ENCODE results near the gene MCM7. TPM values are rescaled to one million over a fixed set of nuclear protein-coding genes. Genes with fewer than 3 reads are reported as not detected.

MCM7 gene
- 27.5 and 34.8 TPM in 2 replicates for total RNA-seq

GRCh38 chr7:100101016-100101862 lies at the start of gene MCM7, which contains the start of gene AP4M1:
MCM7 (minus strand) TSS chr7:100101397; CDS start chr7:100101294, 103 bp downstream.
AP4M1 (plus strand) TSS chr7:100101643; CDS start chr7:100101715, 72 bp downstream.

GRCh38 chr7:100148559-100149328 lies 47.5 kb upstream of the MCM7 start, which contains the start of gene LAMTOR4:
LAMTOR4 (plus strand) TSS chr7:100148918; CDS start chr7:100148973, 55 bp downstream.

GRCh38 chr7:100126931-100127865 lies 26.0 kb upstream of the MCM7 start, which contains the start of gene MBLAC1:
MBLAC1 (plus strand) TSS chr7:100126967; CDS start chr7:100127396, 429 bp downstream.

DNA sequence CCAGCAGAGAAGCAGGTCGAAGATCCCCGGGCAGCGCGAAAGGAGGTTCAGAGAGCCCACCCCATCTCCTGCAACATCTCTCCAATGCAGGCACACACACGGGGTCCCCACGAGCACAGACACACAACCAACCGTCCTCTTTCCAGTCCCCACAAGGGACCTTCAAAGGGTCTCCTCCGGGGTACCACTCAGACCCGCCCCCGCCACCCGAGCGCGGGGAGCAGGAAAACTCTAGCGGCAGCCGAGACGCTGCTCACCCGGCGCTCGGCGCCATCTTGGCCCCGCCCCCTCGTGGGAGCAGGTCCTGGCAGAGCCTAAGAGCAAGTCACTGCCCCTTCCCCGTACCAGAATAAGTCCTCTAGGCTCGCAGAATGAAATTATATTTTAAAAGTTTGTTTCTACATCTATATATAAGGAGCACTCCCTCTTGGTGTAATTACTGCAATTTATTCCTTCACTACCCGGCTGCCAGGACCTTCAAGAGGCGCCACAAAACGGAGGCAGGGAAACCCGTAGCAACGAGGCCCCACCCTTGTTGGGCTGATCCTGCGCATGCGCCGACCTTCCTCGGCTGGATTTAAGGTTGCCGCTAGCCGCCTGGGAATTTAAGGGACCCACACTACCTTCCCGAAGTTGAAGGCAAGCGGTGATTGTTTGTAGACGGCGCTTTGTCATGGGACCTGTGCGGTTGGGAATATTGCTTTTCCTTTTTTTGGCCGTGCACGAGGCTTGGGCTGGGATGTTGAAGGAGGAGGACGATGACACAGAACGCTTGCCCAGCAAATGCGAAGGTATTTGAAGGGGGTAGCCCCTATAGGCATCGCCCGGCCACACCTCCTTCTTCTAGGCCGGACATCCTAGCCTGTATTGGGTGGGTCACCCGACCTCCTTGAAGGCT lies 18.1 kb upstream of the MCM7 start, which contains the start of the genes CNPY4 and TAF6:
Gene CNPY4, plus strand, starts transcription at position 563 of the 898 bp plus-strand sequence. Its CDS starts 111 bp downstream, at position 674.
Gene TAF6, minus strand, starts transcription at position 287 of the 898 bp plus-strand sequence. CDS start 5,149 bp downstream, outside the sequence.

DNA sequence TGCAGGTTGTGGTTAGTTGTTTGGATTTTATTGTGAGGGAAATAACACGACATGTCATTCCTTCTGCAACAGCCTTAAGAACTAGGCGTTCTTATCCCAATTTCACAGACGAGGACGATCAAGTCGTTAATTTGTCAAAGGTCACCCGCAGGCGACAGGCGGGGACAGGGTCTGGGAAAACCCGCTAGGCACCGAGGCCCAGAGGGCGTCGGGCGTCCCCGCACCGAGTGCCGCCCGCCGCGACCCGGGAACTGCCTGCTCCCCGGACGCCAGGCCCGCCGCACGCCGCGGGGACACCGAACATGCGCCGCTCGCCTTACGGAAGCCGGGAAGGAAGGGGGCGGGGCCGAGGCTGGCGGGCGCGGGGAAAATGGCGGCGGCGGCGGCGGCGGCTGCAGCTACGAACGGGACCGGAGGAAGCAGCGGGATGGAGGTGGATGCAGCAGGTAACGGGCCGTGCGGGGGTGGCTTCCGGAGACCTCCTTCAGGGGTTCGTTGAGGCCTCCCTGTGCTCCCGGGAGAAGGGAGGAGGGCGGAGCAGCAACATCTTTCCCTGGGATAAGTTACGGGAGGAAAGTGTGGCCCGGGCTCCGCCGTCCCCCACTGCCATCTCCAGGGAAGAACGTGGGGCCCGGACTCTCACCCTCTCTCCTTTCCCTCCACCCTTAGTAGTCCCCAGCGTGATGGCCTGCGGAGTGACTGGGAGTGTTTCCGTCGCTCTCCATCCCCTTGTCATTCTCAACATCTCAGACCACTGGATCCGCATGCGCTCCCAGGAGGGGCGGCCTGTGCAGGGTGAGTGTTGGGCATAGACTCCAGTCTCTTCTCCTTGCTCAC lies 12.4 kb downstream of the MCM7 start, which contains the start of gene COPS6:
Gene COPS6, plus strand, starts transcription at position 349 of the 837 bp plus-strand sequence. Its CDS starts 22 bp downstream, at position 371.

GRCh38 chr7:100081535-100082102 lies 19.6 kb downstream of the MCM7 start, which contains the start of gene ZNF3:
ZNF3 (minus strand) TSS chr7:100081723; CDS start chr7:100077357, 4,366 bp downstream.

GRCh38 chr7:100049441-100050291 lies 51.5 kb downstream of the MCM7 start, which contains the start of gene ZSCAN21:
ZSCAN21 (plus strand) TSS chr7:100049774; CDS start chr7:100057007, 7,233 bp downstream.

Other genes starting within 250 kb of the MCM7 start
- gene OR2AE1, start 224.4 kb downstream of the MCM7 start, total RNA-seq, result 0.11 and 0.17 TPM in 2 replicates
- gene TRIM4, start 181.9 kb downstream of the MCM7 start, total RNA-seq, result 17.4 and 23.2 TPM in 2 replicates
- 0.87 and 1.0 TPM in 2 replicates for gene GJC3, start 171.8 kb downstream of the MCM7 start, total RNA-seq
- not detected in 2 replicates for gene AZGP1, start 125.4 kb downstream of the MCM7 start, total RNA-seq
- 28.8 and 38.8 TPM in 2 replicates for gene ZKSCAN1, start 85.8 kb downstream of the MCM7 start, total RNA-seq
- 8.0 and 8.2 TPM in 2 replicates for gene ZSCAN21, start 51.6 kb downstream of the MCM7 start, total RNA-seq
- 26.3 and 33.3 TPM in 2 replicates for gene ZNF3, start 19.7 kb downstream of the MCM7 start, total RNA-seq
- gene COPS6, start 12.4 kb downstream of the MCM7 start, total RNA-seq, result 44.3 and 54.3 TPM in 2 replicates
- gene AP4M1, start 246 bp upstream of the MCM7 start, total RNA-seq, result 14.3 and 15.6 TPM in 2 replicates
- 18.5 and 20.0 TPM in 2 replicates for gene TAF6, start 18.0 kb upstream of the MCM7 start, total RNA-seq
- gene CNPY4, start 18.2 kb upstream of the MCM7 start, total RNA-seq, result 29.8 and 33.4 TPM in 2 replicates
- gene MBLAC1, start 25.6 kb upstream of the MCM7 start, total RNA-seq, result 1.8 and 2.8 TPM in 2 replicates
- gene LAMTOR4, start 47.5 kb upstream of the MCM7 start, total RNA-seq, result 105 and 108 TPM in 2 replicates
- 4.3 and 5.6 TPM in 2 replicates for gene TRAPPC14, start 57.3 kb upstream of the MCM7 start, total RNA-seq
- 0.09 TPM in 1 of 2 replicates, not detected in the other for gene GAL3ST4, start 67.2 kb upstream of the MCM7 start, total RNA-seq
- gene GPC2, start 76.0 kb upstream of the MCM7 start, total RNA-seq, result 1.3 and 3.5 TPM in 2 replicates
- 0.33 and 0.60 TPM in 2 replicates for gene STAG3, start 76.5 kb upstream of the MCM7 start, total RNA-seq
- 2.6 TPM in 1 of 2 replicates, not detected in the other for gene PVRIG, start 118.6 kb upstream of the MCM7 start, total RNA-seq
- gene SPDYE3, start 206.3 kb upstream of the MCM7 start, total RNA-seq, result not detected in 2 replicates